ENCODE data around the gene ABCC8. TPM values are rescaled to one million over a fixed set of nuclear protein-coding genes. Genes with fewer than 3 reads are reported as not detected.
A peak's percentile ranks its signal among the peaks of the same experiment; 100 is the strongest.

Gene ABCC8
- total and polyA plus RNA-seq, 9 of the 15 experiments (the other 6 are each of a cell fraction or from before 2014, with no cell fraction given), result not detected

GRCh38 chr11:17443423-17443822, 33.2 kb downstream of the ABCC8 start:
- no peaks in the 10 kb centered on the region for H3K9me1 ChIP-seq (ENCODE audit: control insufficient read depth, insufficient read depth, low read length)
- H3K9me3 ChIP-seq (replicated peaks; ENCODE audit: control insufficient read depth, insufficient read depth, low read depth, low read length), result no peaks in the 10 kb centered on the region
- POLR2A ChIA-PET, result no interaction called here
- intact Hi-C loops (cut with micrococcal nuclease), result no loop called here
- no peak overlapping the region for H2AFZ ChIP-seq (ENCODE audit: low read depth, low read length)
- H3K27me3 ChIP-seq (ENCODE audit: control insufficient read depth in 2 of 2, insufficient read depth in 2 of 2, low read length in 2 of 2), result peaks cover 20 to 36% of the 10 kb centered on the region in 2 experiments; a peak in 4 of 5 replicates
- FAIRE-seq (no peak), DNase-seq (ENCODE audit: extremely low read depth in 1 of 4, low spot score in 3 of 4) (no peak), ATAC-seq (no peak)
- BruUV-seq (replicated peaks), result no TSS peak
- in situ Hi-C loops (cut with MboI), result no loop called here
- no peaks in the 10 kb centered on the region for H3K4me1 ChIP-seq (replicated peaks in 1 of 2; ENCODE audit: control insufficient read depth in 2 of 2, insufficient read depth in 2 of 2, low read length in 2 of 2)
- H3K36me3 ChIP-seq (ENCODE audit: control insufficient read depth, insufficient read depth, low read length), result no peaks in the 10 kb centered on the region
- no peaks in the 10 kb centered on the region for H3K79me2 ChIP-seq (ENCODE audit: control insufficient read depth, insufficient read depth, low read length)
- CTCF ChIA-PET (ENCODE audit: low intra/inter-chr PET ratio), result no interaction called here
- WGBS (ENCODE audit: insufficient coverage, low coverage, missing lambda C conversion rate), result 0% methylated on average over 2 of the region's 2 CpGs
- H4K20me1 ChIP-seq (replicated peaks; ENCODE audit: control insufficient read depth, insufficient read depth, low read length), result no peaks in the 10 kb centered on the region; the same call in 1 of the 2 replicates
- H3K4me2 ChIP-seq (ENCODE audit: insufficient read depth, low read length), result no peak overlapping the region
- H3K9ac ChIP-seq (ENCODE audit: insufficient read depth in 1 of 2, low read depth in 2 of 2, low read length in 2 of 2), result no peak overlapping the region
- H3K27ac ChIP-seq (ENCODE audit: extremely low read depth, low read depth, low read length), result no peak overlapping the region
- H3K4me3 ChIP-seq, result no peak overlapping the region
- TF ChIP-seq CEBPG (CRISPR knock-in tag; IDR thresholded peaks at IDR 0.05) (no peak), CEBPG (tag; conservative IDR thresholded peaks at IDR 0.05 in 1 of 2, IDR thresholded peaks at IDR 0.05 in 1 of 2) (peak in 1 of 2 experiments; percentile 16; a peak in 2 of 4 replicates), NCOA4 (IDR thresholded peaks at IDR 0.05; ENCODE audit: partially characterized antibody) (no peak), CEBPB (tag; IDR thresholded peaks at IDR 0.05) (peak; percentile 45), E2F6 (IDR thresholded peaks at IDR 0.05; ENCODE audit: borderline replicate concordance in 1 of 2, extremely low read depth in 1 of 2, insufficient read depth in 1 of 2, insufficient read length in 1 of 2, low read depth in 1 of 2, low read length in 1 of 2, poor library complexity in 1 of 2, severe bottlenecking in 1 of 2) (no peak)
